Astrocyte (in vitro differentiated cells and primary cell): ENCODE data around the gene DHX58. TPM values are rescaled to one million over a fixed set of nuclear protein-coding genes. Genes with fewer than 3 reads are reported as not detected.

ENCODE experiments used
- DNase-seq: peaks from one replicate; pipeline ENCODE4 v3.0.0-alpha.2; 2010; ENCODE audit warnings: low read depth
- FAIRE-seq: peaks from 2 replicates; lab custom pipeline; 2011; peaks lifted over from hg19 to GRCh38; lab: Jason Lieb, UNC
- H2AFZ ChIP-seq: 2 replicates; pipeline ENCODE4 v1.6.0; 2012; ENCODE audit warnings: low read depth, low read length, inconsistent platforms
- H3K27ac ChIP-seq: 2 replicates; pipeline ENCODE4 v1.5.1; 2011; ENCODE audit warnings: low read depth, low read length, inconsistent platforms
- H3K27me3 ChIP-seq: 2 replicates; pipeline ENCODE4 v1.6.0; 2011; ENCODE audit warnings: low read length, inconsistent platforms; ENCODE audit not compliant: insufficient read depth
- H3K36me3 ChIP-seq: 2 replicates; pipeline ENCODE4 v1.5.1; 2011; ENCODE audit warnings: low read length, inconsistent platforms; ENCODE audit not compliant: insufficient read depth
- H3K4me1 ChIP-seq: 2 replicates; pipeline ENCODE4 v1.5.1; 2011; ENCODE audit warnings: low read length, inconsistent platforms; ENCODE audit not compliant: insufficient read depth
- H3K4me2 ChIP-seq: 2 replicates; pipeline ENCODE4 v1.6.0; 2012; ENCODE audit warnings: low read length, inconsistent platforms
- H3K4me3 ChIP-seq: 2 replicates; pipeline ENCODE4 v1.5.1; 2011; ENCODE audit warnings: low read depth, mild to moderate bottlenecking, low read length, inconsistent platforms; ENCODE audit not compliant: insufficient read depth
- H3K79me2 ChIP-seq: 2 replicates; pipeline ENCODE4 v1.6.0; 2012; ENCODE audit warnings: mild to moderate bottlenecking, low read length, inconsistent platforms; ENCODE audit not compliant: insufficient read depth
- H3K9ac ChIP-seq: 2 replicates; pipeline ENCODE4 v1.6.0; 2012; ENCODE audit warnings: mild to moderate bottlenecking, low read length, inconsistent platforms
- H3K9me3 ChIP-seq: 2 replicates; pipeline ENCODE4 v1.5.1; 2012; ENCODE audit warnings: low read depth, mild to moderate bottlenecking, low read length, inconsistent platforms; ENCODE audit not compliant: insufficient read depth
- H4K20me1 ChIP-seq: 2 replicates; pipeline ENCODE4 v1.6.0; 2012; ENCODE audit warnings: low read length, inconsistent platforms; ENCODE audit not compliant: insufficient read depth
- H3K27ac Mint-ChIP-seq: one replicate; pipeline ENCODE4 v1.8.0; 2021; ENCODE audit warnings: mild to moderate bottlenecking, mixed read lengths; ENCODE audit not compliant: unreplicated experiment
- H3K27me3 Mint-ChIP-seq: one replicate; pipeline ENCODE4 v1.8.0; 2021; ENCODE audit warnings: low read depth, mixed read lengths; ENCODE audit not compliant: unreplicated experiment
- H3K36me3 Mint-ChIP-seq: one replicate; pipeline ENCODE4 v1.8.0; 2021; ENCODE audit warnings: low read depth, mixed read lengths; ENCODE audit not compliant: unreplicated experiment
- H3K4me1 Mint-ChIP-seq: one replicate; pipeline ENCODE4 v1.8.0; 2021; ENCODE audit warnings: low read depth, mixed read lengths; ENCODE audit not compliant: unreplicated experiment
- H3K4me3 Mint-ChIP-seq: one replicate; pipeline ENCODE4 v1.8.0; 2021; ENCODE audit warnings: mild to moderate bottlenecking, moderate library complexity, mixed read lengths; ENCODE audit not compliant: unreplicated experiment
- H3K9me3 Mint-ChIP-seq: one replicate; pipeline ENCODE4 v1.8.0; 2021; ENCODE audit warnings: mild to moderate bottlenecking, mixed read lengths; ENCODE audit not compliant: unreplicated experiment
- EZH2 ChIP-seq: IDR thresholded peaks from 2 replicates; pipeline ENCODE4 v1.6.1; 2012; ENCODE audit warnings: mild to moderate bottlenecking, low read length, inconsistent platforms; ENCODE audit not compliant: insufficient read depth
- total RNA-seq: library from RNA; stranded (reverse); gene quantifications from 2 replicates; pipeline ENCODE4 v1.2.1, GENCODE V29; 2021
- TF ChIP-seq, protein P1 (sequence below): IDR thresholded peaks from 2 replicates; pipeline ENCODE4 v1.5.1; 2011; ENCODE audit warnings: low read depth, mild to moderate bottlenecking, inconsistent platforms, low read length, moderate library complexity; ENCODE audit not compliant: insufficient read depth

The DHX58 gene
- total RNA-seq, 1 donor from 2014 or later = 5.4 TPM

DNA sequence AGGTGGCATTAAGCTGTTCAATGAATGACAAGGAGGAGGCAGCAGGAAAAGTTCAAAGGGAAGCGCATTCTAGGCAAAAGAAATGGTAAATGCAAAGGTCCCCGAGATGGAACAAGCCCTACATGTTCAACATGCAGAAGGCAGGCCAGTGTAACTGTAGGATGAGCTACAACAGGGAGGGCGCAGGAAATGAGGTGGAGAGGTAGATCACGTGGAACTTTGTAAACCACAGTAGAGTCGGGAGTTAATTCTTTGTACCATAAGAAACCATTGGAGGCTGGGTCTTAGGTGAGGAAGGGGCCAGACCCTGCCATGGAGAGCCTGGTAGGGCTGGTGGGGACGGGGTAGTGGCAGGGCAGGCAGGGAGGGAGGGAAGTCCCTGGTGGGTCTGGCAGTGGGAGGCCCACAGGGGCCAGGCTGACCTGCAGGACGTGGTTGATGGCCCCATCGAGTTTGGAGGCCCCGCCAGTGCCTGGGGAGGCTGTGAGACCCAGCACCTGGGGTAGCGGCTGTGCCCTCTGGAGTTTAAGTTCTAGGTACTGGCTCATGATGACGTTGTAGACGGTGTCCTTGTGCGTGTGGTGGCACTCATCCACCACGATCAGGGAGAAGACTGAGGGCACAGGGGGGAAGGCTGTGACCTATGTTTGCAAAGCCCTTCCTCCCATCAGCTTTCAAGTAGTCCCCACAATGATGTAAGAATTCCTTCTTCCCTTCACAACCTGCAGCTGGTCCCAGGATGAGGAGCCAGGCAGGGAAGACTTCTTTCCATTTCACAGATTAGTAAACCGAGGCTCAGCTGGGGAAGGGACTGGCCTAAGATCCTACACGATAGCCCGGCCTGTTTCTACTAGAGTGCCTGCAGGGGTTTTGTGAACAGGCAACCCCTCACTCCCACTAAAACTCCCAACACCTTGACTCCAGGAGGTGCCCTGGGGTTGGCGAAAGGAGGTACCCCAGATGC lies 1.9 kb downstream of the DHX58 start:
- H3K9ac ChIP-seq = no peak overlapping the region
- Mint-ChIP-seq H3K36me3 (peaks cover 4% of the 10 kb centered on the region), H3K27ac (no peak overlapping the region), H3K27me3 (peaks cover 16% of the 10 kb centered on the region), H3K9me3 (peaks cover 2% of the 10 kb centered on the region), H3K4me3 (no peak overlapping the region), H3K4me1 (peaks cover 3% of the 10 kb centered on the region)
- peaks cover 3% of the 10 kb centered on the region for H3K27me3 ChIP-seq
- no peak overlapping the region for H3K4me3 ChIP-seq
- TF ChIP-seq EZH2 = no peak
- TF ChIP-seq, protein P1, sequence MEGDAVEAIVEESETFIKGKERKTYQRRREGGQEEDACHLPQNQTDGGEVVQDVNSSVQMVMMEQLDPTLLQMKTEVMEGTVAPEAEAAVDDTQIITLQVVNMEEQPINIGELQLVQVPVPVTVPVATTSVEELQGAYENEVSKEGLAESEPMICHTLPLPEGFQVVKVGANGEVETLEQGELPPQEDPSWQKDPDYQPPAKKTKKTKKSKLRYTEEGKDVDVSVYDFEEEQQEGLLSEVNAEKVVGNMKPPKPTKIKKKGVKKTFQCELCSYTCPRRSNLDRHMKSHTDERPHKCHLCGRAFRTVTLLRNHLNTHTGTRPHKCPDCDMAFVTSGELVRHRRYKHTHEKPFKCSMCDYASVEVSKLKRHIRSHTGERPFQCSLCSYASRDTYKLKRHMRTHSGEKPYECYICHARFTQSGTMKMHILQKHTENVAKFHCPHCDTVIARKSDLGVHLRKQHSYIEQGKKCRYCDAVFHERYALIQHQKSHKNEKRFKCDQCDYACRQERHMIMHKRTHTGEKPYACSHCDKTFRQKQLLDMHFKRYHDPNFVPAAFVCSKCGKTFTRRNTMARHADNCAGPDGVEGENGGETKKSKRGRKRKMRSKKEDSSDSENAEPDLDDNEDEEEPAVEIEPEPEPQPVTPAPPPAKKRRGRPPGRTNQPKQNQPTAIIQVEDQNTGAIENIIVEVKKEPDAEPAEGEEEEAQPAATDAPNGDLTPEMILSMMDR = no peak
- no peaks in the 10 kb centered on the region for H3K4me1 ChIP-seq
- DNase-seq (no peak), FAIRE-seq (no peak)
- no peaks in the 10 kb centered on the region for H3K79me2 ChIP-seq
- H2AFZ ChIP-seq = no peak overlapping the region
- no peaks in the 10 kb centered on the region for H3K36me3 ChIP-seq
- H4K20me1 ChIP-seq = no peaks in the 10 kb centered on the region
- H3K9me3 ChIP-seq = no peaks in the 10 kb centered on the region
- H3K4me2 ChIP-seq = no peak overlapping the region
- no peak overlapping the region for H3K27ac ChIP-seq

DNA sequence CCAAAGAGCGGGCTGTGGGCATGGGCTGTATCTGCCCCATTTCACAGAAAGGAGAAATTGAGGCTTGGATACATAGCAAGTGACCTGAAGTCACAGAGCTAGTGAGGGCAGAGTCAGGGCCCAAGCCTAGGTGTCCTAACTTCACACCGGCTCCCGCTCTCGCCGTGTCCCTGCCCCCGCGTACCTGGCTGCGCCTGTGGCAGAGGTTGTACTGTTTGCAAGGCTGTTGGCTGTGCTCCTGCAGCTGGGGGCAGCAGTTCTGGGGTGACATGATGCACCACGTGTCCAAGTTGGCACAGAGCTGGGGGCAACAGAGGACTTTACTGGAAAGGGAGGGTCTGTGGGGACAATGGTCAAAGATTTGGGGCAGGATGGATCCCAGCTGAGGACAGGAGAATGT lies 3.4 kb downstream of the DHX58 start:
- Mint-ChIP-seq H3K4me3 (no peak overlapping the region), H3K36me3 (peaks cover 10% of the 10 kb centered on the region), H3K27ac (no peak overlapping the region), H3K4me1 (peaks cover 3% of the 10 kb centered on the region), H3K9me3 (peaks cover 2% of the 10 kb centered on the region), H3K27me3 (peaks cover 24% of the 10 kb centered on the region)
- no peaks in the 10 kb centered on the region for H3K4me1 ChIP-seq
- no peak overlapping the region for H2AFZ ChIP-seq
- no peaks in the 10 kb centered on the region for H3K9me3 ChIP-seq
- no peaks in the 10 kb centered on the region for H4K20me1 ChIP-seq
- peaks cover 4% of the 10 kb centered on the region for H3K27me3 ChIP-seq
- H3K4me2 ChIP-seq = no peak overlapping the region
- no peak for TF ChIP-seq EZH2
- TF ChIP-seq, protein P1 = no peak
- DNase-seq (no peak), FAIRE-seq (no peak)
- no peaks in the 10 kb centered on the region for H3K79me2 ChIP-seq
- no peaks in the 10 kb centered on the region for H3K36me3 ChIP-seq
- no peak overlapping the region for H3K4me3 ChIP-seq
- no peak overlapping the region for H3K27ac ChIP-seq
- no peak overlapping the region for H3K9ac ChIP-seq
